ENCODE data around the gene ESYT3. TPM values are rescaled to one million over a fixed set of nuclear protein-coding genes. Genes with fewer than 3 reads are reported as not detected.

The ESYT3 gene
- total RNA-seq, 2 experiments from 2014 or later = 0.22 TPM; not detected in 1

GRCh38 chr3:138397983-138398382 lies 36.4 kb upstream of the ESYT3 start:
- H3K27me3 Mint-ChIP-seq = no peaks in the 10 kb centered on the region
- H3K27me3 ChIP-seq (ENCODE audit: control insufficient read depth in 1 of 2, insufficient read depth in 2 of 2, low read length in 2 of 2) = no peaks in the 10 kb centered on the region
- ChIA-PET CTCF (no interaction called here), POLR2A (interaction anchor here (0.5 kb wide), 1 partner anchor 1015 kb away, joined by 3 read pairs; no protein-coding TSS in a partner anchor)
- intact Hi-C loops (cut with DNase I, micrococcal nuclease) = loop anchor here in 1 of 2 experiments (5.0 kb wide), 1 partner anchor 216 kb away; no protein-coding TSS in a partner anchor
- no peak overlapping the region for H3K27ac Mint-ChIP-seq
- H3K4me1 ChIP-seq (ENCODE audit: insufficient read depth, low read length) = no peaks in the 10 kb centered on the region
- no peaks in the 10 kb centered on the region for H3K4me1 Mint-ChIP-seq (ENCODE audit: low read depth)
- H3K4me3 Mint-ChIP-seq = no peak overlapping the region
- TF ChIP-seq, protein P1, sequence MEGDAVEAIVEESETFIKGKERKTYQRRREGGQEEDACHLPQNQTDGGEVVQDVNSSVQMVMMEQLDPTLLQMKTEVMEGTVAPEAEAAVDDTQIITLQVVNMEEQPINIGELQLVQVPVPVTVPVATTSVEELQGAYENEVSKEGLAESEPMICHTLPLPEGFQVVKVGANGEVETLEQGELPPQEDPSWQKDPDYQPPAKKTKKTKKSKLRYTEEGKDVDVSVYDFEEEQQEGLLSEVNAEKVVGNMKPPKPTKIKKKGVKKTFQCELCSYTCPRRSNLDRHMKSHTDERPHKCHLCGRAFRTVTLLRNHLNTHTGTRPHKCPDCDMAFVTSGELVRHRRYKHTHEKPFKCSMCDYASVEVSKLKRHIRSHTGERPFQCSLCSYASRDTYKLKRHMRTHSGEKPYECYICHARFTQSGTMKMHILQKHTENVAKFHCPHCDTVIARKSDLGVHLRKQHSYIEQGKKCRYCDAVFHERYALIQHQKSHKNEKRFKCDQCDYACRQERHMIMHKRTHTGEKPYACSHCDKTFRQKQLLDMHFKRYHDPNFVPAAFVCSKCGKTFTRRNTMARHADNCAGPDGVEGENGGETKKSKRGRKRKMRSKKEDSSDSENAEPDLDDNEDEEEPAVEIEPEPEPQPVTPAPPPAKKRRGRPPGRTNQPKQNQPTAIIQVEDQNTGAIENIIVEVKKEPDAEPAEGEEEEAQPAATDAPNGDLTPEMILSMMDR (IDR thresholded peaks at IDR 0.05) = no peak
- H3K4me3 ChIP-seq (ENCODE audit: low read length) = no peak overlapping the region
- H3K9me3 ChIP-seq (ENCODE audit: control insufficient read depth in 1 of 2, insufficient read depth in 1 of 2, low read length in 2 of 2) = no peaks in the 10 kb centered on the region
- H3K36me3 ChIP-seq (ENCODE audit: insufficient read depth, low read length) = no peaks in the 10 kb centered on the region
- ATAC-seq (ENCODE audit: poor library complexity) (no peak), DNase-seq (peak in 2 of 14 experiments; percentile 17 to 22)
- H3K9me3 Mint-ChIP-seq = no peaks in the 10 kb centered on the region
- no peaks in the 10 kb centered on the region for H3K36me3 Mint-ChIP-seq (ENCODE audit: low read depth)
- H3K27ac ChIP-seq (ENCODE audit: low read depth in 1 of 2, low read length in 2 of 2) = no peak overlapping the region

DNA sequence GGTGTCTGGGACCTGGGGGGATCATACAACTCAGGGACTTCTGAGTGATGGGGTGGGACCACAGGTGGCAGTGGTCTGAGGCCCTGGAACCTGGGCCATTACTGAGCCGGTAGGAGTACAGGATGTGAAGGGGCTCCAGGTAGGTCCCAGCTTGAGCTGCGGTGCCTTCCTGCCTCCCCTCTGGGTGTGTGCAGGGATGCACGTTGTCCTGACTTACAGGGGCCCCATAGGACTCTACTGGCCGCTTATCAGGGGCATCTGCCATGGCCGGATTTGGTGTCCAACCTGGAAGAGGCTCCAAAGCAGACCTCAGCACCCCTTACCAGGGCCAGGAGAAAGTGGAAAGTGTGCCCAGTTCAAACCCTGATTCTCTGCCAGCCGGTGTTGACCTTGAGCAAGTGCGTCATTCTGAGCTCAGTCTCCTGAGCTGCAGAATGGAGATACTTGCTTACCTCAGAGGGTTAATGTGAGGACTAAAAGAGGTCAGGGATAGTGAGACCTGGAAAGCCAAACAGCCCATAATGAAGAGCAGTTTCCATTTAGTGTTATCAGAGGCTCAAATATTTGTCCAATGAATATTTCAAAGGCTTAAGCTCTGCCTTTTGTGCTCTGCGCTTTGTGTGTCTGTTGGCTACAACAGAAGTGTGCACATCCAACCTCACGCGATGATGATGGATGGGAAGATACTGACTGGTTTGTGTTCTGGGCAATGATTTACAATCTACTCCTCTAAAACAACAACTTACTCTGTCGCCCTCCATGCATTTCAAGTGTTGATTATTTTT lies 35.4 kb upstream of the ESYT3 start:
- ChIA-PET POLR2A (no interaction called here), CTCF (no interaction called here)
- no peaks in the 10 kb centered on the region for H3K27me3 ChIP-seq (ENCODE audit: control insufficient read depth in 1 of 2, insufficient read depth in 2 of 2, low read length in 2 of 2)
- no peak overlapping the region for H3K27ac ChIP-seq (ENCODE audit: low read depth in 1 of 2, low read length in 2 of 2)
- H3K36me3 Mint-ChIP-seq (ENCODE audit: low read depth) = no peaks in the 10 kb centered on the region
- no peaks in the 10 kb centered on the region for H3K4me1 ChIP-seq (ENCODE audit: insufficient read depth, low read length)
- DNase-seq = no peak
- no peaks in the 10 kb centered on the region for H3K9me3 Mint-ChIP-seq
- H3K4me3 Mint-ChIP-seq = no peak overlapping the region
- H3K9me3 ChIP-seq (ENCODE audit: control insufficient read depth in 1 of 2, insufficient read depth in 1 of 2, low read length in 2 of 2) = no peaks in the 10 kb centered on the region
- no peak overlapping the region for H3K27ac Mint-ChIP-seq
- TF ChIP-seq, protein P1 (IDR thresholded peaks at IDR 0.05) = no peak
- no peak for ATAC-seq (ENCODE audit: poor library complexity)
- intact Hi-C loops (cut with DNase I, micrococcal nuclease) = loop anchor here in 1 of 2 experiments (5.0 kb wide), 1 partner anchor 217 kb away; no protein-coding TSS in a partner anchor
- peaks cover 2% of the 10 kb centered on the region for H3K27me3 Mint-ChIP-seq
- H3K4me1 Mint-ChIP-seq (ENCODE audit: low read depth) = no peaks in the 10 kb centered on the region
- no peak overlapping the region for H3K4me3 ChIP-seq (ENCODE audit: low read length)
- H3K36me3 ChIP-seq (ENCODE audit: insufficient read depth, low read length) = no peaks in the 10 kb centered on the region

DNA sequence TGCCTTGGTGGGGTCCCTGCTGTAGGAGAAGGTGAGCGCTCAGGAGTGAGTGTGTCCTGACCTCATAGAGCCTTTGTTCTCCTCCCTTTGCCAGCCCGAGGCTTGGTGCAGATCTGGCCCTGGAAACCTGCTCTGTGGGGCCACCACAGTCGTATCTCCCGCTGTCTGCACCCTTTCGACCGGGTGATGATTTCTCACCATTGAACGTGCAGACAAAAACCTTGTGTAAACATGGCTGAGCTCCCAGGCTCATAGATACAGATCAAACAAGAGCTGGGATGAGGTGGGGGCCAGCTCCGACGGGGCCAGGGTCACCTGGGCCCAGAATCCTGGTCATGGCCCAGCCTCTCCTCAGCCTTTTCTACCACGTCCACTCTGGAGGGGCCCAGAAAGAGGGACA lies 34.6 kb upstream of the ESYT3 start:
- Mint-ChIP-seq H3K4me3 (no peak overlapping the region), H3K9me3 (no peaks in the 10 kb centered on the region), H3K4me1 (ENCODE audit: low read depth) (no peaks in the 10 kb centered on the region), H3K27ac (no peak overlapping the region), H3K27me3 (peaks cover 4% of the 10 kb centered on the region), H3K36me3 (ENCODE audit: low read depth) (no peaks in the 10 kb centered on the region)
- no peaks in the 10 kb centered on the region for H3K36me3 ChIP-seq (ENCODE audit: insufficient read depth, low read length)
- TF ChIP-seq, protein P1 (IDR thresholded peaks at IDR 0.05) = no peak
- POLR2A ChIA-PET = no interaction called here
- intact Hi-C loops (cut with DNase I, micrococcal nuclease) = loop anchor here in 1 of 2 experiments (5.0 kb wide), 1 partner anchor 217 kb away; no protein-coding TSS in a partner anchor
- CTCF ChIA-PET = no interaction called here
- H3K27ac ChIP-seq (ENCODE audit: low read depth in 1 of 2, low read length in 2 of 2) = no peak overlapping the region
- no peak overlapping the region for H3K4me3 ChIP-seq (ENCODE audit: low read length)
- no peaks in the 10 kb centered on the region for H3K4me1 ChIP-seq (ENCODE audit: insufficient read depth, low read length)
- no peak for ATAC-seq (ENCODE audit: poor library complexity)
- H3K27me3 ChIP-seq (ENCODE audit: control insufficient read depth in 1 of 2, insufficient read depth in 2 of 2, low read length in 2 of 2) = no peaks in the 10 kb centered on the region
- no peak for DNase-seq
- no peaks in the 10 kb centered on the region for H3K9me3 ChIP-seq (ENCODE audit: control insufficient read depth in 1 of 2, insufficient read depth in 1 of 2, low read length in 2 of 2)

All from CD4-positive, alpha-beta T cell (primary cell).